Measurements from ENCODE around the gene CADPS2.
A peak's percentile ranks its signal among the peaks of the same experiment; 100 is the strongest.

CADPS2 gene

DNA sequence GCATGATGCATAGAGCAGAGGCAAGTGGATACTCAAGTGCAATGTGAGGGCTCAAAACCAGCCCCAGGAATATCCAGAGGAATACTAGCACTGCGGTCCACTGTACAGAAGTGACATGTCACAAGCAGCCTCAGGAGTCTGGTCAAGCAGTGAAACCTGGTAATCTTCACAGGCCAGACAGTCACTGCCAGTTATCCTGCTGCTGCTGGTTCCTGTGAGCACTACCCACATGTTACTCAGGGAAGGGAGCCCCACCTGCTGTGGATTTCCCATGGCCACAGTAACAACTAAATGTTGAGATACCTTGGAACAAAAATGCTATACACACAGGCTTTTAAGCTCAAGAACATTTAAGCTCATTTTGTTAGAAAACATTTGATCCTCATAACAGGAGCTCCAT is 290.4 kb downstream of the CADPS2 start:
- DNase-seq: no peak

DNA sequence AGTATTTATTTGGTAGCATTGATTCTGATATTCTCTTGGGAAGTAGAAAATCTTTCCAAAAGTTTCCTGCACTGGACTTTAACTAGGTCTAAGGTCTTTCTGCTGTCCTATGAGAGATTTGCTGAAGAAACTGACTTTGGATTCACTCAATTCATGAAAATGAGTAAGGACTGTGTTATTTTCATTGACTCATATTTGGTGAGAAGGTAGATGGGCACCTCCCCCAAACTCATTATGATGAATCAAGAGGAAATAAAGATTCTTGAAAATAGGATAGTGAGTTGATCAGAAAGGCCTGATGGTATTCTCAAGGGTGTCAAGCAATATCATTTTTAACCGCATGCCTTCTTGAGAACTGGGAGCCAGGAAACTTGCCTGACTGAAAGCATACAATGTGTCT is 297.6 kb downstream of the CADPS2 start:
- no peak for DNase-seq

GRCh38 chr7:122584676-122585251 is 301.5 kb downstream of the CADPS2 start:
- no peak for DNase-seq

GRCh38 chr7:122578350-122578749 is 307.9 kb downstream of the CADPS2 start:
- DNase-seq: no peak

DNA sequence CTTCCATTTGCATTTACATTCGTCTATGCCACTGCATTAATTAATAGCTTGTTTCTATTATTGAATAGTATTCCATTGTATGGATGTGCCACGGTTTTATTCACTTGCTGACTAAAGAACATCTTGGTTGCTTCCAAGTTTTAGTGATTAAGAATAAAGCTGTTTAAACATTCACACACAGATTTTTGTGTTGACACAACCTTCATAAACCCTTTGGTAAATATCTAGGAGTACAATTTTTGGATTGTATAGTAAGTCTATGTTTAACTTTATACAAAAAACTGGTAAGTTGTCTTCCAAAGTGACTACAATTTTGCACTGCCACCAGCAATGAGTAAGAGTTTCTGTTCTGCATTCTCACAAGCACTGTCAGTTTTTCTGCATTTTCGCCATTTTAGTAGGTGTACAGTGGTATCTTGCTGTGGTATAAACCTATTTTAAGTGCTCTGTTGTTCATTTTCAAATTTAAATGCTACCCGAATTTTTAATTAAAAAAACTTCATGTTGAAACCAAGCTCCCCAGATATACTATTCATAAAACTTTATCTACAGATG is 308.7 kb downstream of the CADPS2 start:
- DNase-seq: no peak

DNA sequence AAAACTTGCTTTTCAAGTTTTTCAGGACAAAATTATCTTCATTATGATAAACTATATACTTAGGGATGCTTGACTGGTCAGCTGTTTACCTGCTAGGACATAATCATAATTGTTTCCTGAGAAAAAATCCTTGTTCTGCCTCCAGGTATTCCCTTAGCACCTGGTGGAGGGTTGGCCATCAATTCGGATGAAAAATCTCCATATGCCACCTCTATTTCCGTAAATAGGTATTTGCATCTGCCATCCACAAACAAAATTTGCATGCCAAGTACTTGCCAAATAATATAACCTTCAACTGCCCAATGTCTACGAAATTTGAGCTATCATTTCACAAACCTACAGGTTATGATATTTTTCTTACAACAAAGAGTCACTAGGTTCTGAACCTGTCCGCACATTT is 313.6 kb downstream of the CADPS2 start:
- no peak for DNase-seq

GRCh38 chr7:122561326-122561725 is 324.9 kb downstream of the CADPS2 start:
- no peak for DNase-seq

GRCh38 chr7:122556873-122557542 is 329.3 kb downstream of the CADPS2 start:
- DNase-seq: no peak

DNA sequence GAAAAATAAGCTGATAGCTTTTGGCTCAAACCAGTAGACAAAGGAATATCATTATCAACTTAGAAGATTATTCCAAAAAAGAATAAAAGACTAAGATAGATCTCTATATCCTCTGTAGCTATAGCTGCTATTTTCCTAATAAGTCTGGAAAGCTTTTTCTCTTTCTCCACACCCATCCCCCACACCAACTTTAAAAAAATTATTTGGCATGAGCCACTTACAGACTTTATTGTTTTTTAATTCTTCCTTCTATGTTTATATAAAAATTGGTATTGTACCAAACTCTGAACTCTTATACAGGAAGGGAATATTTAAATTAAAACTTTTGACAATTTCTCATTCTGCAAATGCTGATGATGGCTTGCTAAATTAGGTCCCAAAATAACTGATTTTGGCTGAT is 330.0 kb downstream of the CADPS2 start:
- DNase-seq: no peak

GRCh38 chr7:122553761-122554160 is 332.5 kb downstream of the CADPS2 start:
- DNase-seq: no peak

- no peak for DNase-seq
Observed at GRCh38 chr7:122552769-122553168, 333.5 kb downstream of the CADPS2 start.

DNA sequence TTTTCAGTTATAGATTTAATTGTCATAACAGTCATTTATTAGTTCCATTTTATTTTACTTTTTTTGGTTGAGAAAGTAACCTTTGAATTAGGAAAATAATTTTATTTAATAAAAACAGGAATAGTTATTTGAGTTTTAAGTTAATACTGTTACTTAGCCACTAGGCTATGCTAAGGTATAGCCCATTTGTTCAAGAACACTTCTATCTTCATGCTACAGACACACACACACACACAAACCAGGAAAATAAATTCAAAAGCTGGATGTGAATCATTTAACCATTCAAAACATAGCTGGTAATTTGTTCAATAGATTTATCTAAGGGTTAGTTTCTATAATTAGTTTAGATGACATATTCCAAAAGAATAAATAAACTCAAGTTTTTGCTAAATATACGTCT is 335.7 kb downstream of the CADPS2 start:
- DNase-seq: no peak

DNA sequence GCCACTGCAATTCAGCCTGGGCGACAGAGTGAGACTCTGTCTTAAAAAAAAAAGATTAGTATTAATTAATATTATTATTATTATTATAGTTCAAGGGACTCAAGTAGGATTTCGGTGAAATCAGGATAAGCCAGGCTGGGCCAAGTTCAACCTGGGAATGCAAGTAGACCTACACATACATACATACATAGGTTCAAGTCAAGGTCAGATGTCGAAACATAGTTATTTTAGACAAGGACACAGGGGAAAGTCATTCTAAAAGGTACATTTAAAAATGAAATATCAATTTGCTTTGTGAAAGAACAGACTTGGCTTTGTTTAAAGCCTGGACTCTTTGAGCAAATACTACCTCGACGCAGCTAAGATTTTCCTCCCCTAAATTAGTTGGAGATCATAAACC is 336.7 kb downstream of the CADPS2 start:
- no peak for DNase-seq

GRCh38 chr7:122546496-122546895 is 339.8 kb downstream of the CADPS2 start:
- DNase-seq: no peak

DNA sequence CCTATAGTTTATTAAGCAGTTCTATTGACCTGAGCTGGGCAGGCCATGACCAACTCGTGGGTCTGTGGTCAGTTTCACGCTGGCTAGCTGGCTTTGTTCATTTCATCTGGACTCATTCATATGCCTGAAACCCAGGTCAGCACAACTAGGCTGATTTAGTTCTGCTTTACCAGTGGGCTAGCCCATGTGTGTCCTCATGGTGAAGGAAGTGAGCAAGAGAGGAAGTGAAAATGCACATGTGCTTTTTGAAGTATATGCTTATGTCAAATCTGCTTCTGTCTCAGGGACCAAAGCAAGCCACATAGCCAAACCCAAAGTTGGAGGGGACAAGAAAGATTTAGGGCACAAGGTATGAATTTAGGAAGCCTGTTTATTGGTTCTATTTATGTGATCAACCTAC is 341.8 kb downstream of the CADPS2 start:
- no peak for DNase-seq

GRCh38 chr7:122543891-122544290 is 342.4 kb downstream of the CADPS2 start:
- DNase-seq: no peak

DNA sequence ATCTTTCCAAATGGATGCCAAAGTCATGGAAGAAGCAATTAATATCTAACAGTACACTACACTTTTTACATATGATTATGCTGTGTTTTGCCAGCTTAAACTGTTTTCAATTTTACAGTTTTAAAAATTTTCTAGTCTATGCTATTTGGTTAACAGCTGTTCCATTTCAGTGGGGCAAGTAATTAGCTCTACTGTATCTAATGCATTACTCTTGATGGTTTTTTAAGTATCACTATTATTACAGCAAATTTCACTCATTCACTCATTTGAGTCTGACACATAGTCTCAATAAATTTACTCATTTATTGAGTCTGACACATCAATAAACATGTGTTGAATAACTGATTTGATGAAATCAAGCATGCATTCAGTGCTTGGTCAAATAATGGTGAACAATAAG is 343.1 kb downstream of the CADPS2 start:
- no peak for DNase-seq

DNA sequence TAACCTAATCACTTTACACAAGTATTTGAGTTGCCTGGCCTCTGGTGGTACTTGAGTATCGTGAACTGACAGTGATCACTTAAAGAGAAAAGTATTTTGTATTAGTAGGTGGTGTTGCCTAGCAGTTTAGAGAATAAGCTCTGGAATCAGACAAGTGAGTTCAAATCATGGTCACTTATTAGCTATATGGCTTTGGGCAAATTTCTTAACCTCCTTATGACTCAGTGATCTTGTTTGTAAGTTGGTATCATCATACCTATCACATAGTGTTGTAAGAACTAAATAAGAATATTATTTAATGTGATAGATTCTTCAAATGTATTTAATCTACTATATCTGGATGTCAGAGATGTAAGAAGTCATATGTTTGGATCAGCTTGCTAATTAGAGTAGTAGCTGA is 351.2 kb downstream of the CADPS2 start:
- no peak for DNase-seq

- DNase-seq: no peak
Observed at GRCh38 chr7:122532406-122533269, 353.6 kb downstream of the CADPS2 start.

DNA sequence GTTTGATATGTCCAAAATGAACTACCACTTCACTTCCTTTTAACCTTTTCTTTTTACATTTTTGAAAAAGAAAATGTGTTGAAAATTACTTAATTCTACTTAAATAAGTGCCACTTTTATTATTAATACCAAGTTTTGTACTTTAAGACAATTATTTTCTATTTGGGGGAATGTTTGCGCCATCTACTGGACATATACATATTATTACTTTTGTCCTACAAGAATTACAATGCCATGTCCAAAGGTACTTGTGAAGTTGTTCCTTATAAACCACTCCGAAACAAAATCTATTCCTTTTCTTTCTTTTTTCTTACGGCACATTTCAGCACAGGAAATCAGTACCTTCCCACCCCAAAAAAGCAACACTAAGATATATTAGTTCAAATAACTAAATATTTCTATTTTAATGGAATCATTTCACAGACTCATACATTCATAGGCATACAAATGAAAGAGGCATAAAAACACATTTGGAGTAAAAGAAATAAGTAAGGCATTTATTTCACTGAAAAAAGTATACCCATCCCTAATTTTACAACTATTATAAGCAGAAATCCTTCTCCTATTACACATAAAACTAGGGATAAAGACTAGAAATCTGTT is 357.3 kb downstream of the CADPS2 start:
- peak; percentile 41 for DNase-seq

DNA sequence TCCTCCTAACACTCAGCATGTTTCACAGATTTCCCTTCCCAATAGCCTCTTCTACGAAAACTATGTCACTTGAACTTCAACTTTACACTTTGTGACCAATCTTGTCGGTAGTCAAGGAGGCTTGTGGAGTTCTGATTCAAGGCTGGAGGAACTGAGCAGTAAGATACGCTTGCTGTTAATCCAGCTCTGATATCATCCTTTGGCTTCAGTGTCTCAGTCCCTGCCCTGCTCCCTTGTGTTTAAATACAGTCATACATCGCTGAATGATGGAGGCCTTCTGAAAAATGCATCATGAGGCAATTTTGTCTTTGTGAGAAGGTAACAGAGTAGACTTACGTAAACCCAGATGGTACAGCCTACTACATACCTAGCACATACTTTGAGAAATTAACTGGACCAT is 360.9 kb downstream of the CADPS2 start:
- DNase-seq: no peak

- no peak for DNase-seq
Observed at GRCh38 chr7:122521767-122522166, 364.5 kb downstream of the CADPS2 start.

- DNase-seq: peak; percentile 76
Observed at GRCh38 chr7:122520971-122521555, 365.2 kb downstream of the CADPS2 start.

All from NCI-H187 treated with DMSO at 0.1 percent for 48 hours (cell line).